ENCODE data around the gene CDC42EP4.

Gene CDC42EP4

DNA sequence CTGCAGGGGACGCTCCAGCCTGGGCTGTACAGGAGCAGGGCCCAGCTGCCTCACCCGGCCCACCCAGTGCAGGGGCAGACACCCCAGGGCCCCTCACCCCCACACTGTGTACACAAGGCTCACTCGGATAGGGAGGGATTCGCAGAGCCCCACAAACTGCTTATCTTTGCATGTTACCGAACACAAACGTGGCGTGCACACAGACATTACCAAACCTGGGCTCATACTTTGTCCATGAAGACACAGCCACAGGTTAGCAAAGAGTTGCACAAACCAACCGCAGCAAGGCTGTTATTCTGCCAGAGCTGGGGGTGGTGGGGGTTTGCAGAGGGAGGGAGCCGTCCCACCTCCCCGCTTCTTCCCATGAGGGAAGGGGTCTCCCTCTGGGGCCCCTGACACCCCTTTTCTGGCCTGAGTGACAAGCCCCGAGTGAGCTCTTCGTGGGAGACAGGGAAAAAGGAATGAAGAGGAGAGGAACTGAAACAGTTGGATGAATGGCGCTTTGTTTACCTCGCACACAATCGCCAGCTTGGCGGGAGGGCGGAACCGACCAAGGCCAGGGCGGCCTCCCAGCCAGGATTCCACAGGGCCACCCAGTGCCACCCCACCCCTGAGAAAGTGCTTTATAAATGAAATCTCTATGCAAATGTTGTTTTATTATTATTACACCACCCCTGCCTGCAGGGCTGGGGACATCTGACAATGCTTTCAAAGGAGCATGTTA lies 49.7 kb downstream of the CDC42EP4 start:
- Histone ChIP-seq H4K20me1 (ENCODE audit: control insufficient read depth, insufficient read depth, low read depth, low read length) (no peaks in the 10 kb centered on the region), H3K9me3 (ENCODE audit: control insufficient read depth, insufficient read depth, low read length) (no peaks in the 10 kb centered on the region), H3F3A (ENCODE audit: control insufficient read depth, insufficient read depth) (no peaks in the 10 kb centered on the region), H3K4me1 (ENCODE audit: control insufficient read depth, low read length) (no peaks in the 10 kb centered on the region), H3K79me2 (ENCODE audit: control insufficient read depth, low read length) (no peaks in the 10 kb centered on the region), H3K27ac (ENCODE audit: low read depth, low read length) (no peak overlapping the region), H3K9me2 (replicated peaks; ENCODE audit: control insufficient read depth, low read length) (no peaks in the 10 kb centered on the region), H3K4me3 (ENCODE audit: low read length) (no peak overlapping the region), H3K36me3 (ENCODE audit: control insufficient read depth, low read length) (no peaks in the 10 kb centered on the region), H3K27me3 (ENCODE audit: control insufficient read depth, low read length) (no peaks in the 10 kb centered on the region), H3K4me2 (ENCODE audit: low read length) (no peak overlapping the region)
- TF ChIP-seq, protein P1, sequence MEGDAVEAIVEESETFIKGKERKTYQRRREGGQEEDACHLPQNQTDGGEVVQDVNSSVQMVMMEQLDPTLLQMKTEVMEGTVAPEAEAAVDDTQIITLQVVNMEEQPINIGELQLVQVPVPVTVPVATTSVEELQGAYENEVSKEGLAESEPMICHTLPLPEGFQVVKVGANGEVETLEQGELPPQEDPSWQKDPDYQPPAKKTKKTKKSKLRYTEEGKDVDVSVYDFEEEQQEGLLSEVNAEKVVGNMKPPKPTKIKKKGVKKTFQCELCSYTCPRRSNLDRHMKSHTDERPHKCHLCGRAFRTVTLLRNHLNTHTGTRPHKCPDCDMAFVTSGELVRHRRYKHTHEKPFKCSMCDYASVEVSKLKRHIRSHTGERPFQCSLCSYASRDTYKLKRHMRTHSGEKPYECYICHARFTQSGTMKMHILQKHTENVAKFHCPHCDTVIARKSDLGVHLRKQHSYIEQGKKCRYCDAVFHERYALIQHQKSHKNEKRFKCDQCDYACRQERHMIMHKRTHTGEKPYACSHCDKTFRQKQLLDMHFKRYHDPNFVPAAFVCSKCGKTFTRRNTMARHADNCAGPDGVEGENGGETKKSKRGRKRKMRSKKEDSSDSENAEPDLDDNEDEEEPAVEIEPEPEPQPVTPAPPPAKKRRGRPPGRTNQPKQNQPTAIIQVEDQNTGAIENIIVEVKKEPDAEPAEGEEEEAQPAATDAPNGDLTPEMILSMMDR (IDR thresholded peaks at IDR 0.05; ENCODE audit: low read depth, low read length, poor library complexity, severe bottlenecking): no peak
- TF ChIP-seq EZH2phosphoT487 (IDR thresholded peaks at IDR 0.05; ENCODE audit: borderline replicate concordance, low read length): no peak

DNA sequence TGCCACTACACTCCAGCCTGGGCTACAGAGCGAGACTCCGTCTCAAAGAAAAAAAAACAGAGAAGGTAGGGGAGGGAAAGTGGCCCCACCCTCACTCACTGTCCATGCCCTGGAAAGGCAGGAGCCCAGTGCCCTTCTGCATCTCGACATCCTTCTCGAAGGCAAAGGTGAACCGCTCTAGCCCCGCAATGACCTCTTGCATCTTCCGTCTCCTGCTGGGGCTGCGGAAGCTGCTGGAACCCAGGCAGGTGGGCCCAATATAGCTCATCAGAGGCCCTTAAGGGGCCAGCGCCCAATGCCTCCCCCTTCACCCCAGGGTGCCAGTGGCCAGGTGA lies 50.2 kb downstream of the CDC42EP4 start, which contains the start of gene CPSF4L:
CPSF4L (minus strand) TSS at position 264 of the 335 bp plus-strand sequence; CDS start at position 202, 62 bp downstream.
- Histone ChIP-seq H3K79me2 (ENCODE audit: control insufficient read depth, low read length) (no peaks in the 10 kb centered on the region), H3K27ac (ENCODE audit: low read depth, low read length) (no peak within 1 kb of the TSS), H3K9me3 (ENCODE audit: control insufficient read depth, insufficient read depth, low read length) (no peaks in the 10 kb centered on the region), H3K27me3 (ENCODE audit: control insufficient read depth, low read length) (no peaks in the 10 kb centered on the region), H3K36me3 (ENCODE audit: control insufficient read depth, low read length) (no peaks in the 10 kb centered on the region), H3F3A (ENCODE audit: control insufficient read depth, insufficient read depth) (no peaks in the 10 kb centered on the region), H3K4me3 (ENCODE audit: low read length) (no peak within 1 kb of the TSS), H3K9me2 (replicated peaks; ENCODE audit: control insufficient read depth, low read length) (no peaks in the 10 kb centered on the region), H3K4me2 (ENCODE audit: low read length) (no peak within 1 kb of the TSS), H4K20me1 (ENCODE audit: control insufficient read depth, insufficient read depth, low read depth, low read length) (no peaks in the 10 kb centered on the region), H3K4me1 (ENCODE audit: control insufficient read depth, low read length) (no peaks in the 10 kb centered on the region)
- TF ChIP-seq, protein P1 (IDR thresholded peaks at IDR 0.05; ENCODE audit: low read depth, low read length, poor library complexity, severe bottlenecking): no peak
- no peak for TF ChIP-seq EZH2phosphoT487 (IDR thresholded peaks at IDR 0.05; ENCODE audit: borderline replicate concordance, low read length)

DNA sequence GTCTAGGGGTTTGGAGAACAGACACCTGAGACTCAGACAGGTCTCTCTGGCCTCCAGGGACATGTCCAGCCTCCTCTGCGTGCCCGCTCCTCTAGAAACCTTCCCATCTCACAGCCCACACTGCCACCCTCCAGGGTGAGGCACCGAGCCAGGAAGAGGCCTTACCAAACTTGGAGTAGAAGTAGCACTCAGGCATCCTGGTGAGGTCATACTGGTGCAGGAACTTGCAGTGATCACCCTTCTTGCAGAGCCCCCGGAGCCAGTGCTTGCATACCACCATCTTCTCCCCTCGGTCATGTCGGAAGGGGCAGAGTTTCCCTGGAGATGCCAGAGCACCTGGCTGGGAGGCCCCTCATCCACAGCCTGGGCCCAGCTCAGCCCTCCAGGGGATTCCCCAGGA lies 54.3 kb downstream of the CDC42EP4 start:
- Histone ChIP-seq H3K27ac (ENCODE audit: low read depth, low read length) (no peak overlapping the region), H3K4me1 (ENCODE audit: control insufficient read depth, low read length) (no peaks in the 10 kb centered on the region), H3K27me3 (ENCODE audit: control insufficient read depth, low read length) (no peaks in the 10 kb centered on the region), H3K4me3 (ENCODE audit: low read length) (no peak overlapping the region), H3K9me2 (replicated peaks; ENCODE audit: control insufficient read depth, low read length) (no peaks in the 10 kb centered on the region), H4K20me1 (ENCODE audit: control insufficient read depth, insufficient read depth, low read depth, low read length) (no peaks in the 10 kb centered on the region), H3K9me3 (ENCODE audit: control insufficient read depth, insufficient read depth, low read length) (no peaks in the 10 kb centered on the region), H3K36me3 (ENCODE audit: control insufficient read depth, low read length) (no peaks in the 10 kb centered on the region), H3F3A (ENCODE audit: control insufficient read depth, insufficient read depth) (no peaks in the 10 kb centered on the region), H3K79me2 (ENCODE audit: control insufficient read depth, low read length) (no peaks in the 10 kb centered on the region), H3K4me2 (ENCODE audit: low read length) (no peak overlapping the region)
- TF ChIP-seq EZH2phosphoT487 (IDR thresholded peaks at IDR 0.05; ENCODE audit: borderline replicate concordance, low read length): no peak
- TF ChIP-seq, protein P1 (IDR thresholded peaks at IDR 0.05; ENCODE audit: low read depth, low read length, poor library complexity, severe bottlenecking): no peak

Data from DOHH2 (cell line).